Astrocyte of the spinal cord (primary cell): Measurements from ENCODE around the gene FBXL14.

ENCODE experiments used
- DNase-seq: peaks from one replicate; pipeline ENCODE4 v3.0.0; 2011; ENCODE audit warnings: low read depth, low spot score
- H3K4me3 ChIP-seq: 2 replicates; pipeline ENCODE4 v1.5.1; 2011; ENCODE audit warnings: low read depth, mild to moderate bottlenecking, low read length, moderate library complexity
- CTCF ChIP-seq: IDR thresholded peaks from 2 replicates; pipeline ENCODE4 v1.5.1; 2012; ENCODE audit warnings: low read depth, mild to moderate bottlenecking, low read length, inconsistent platforms
- in situ Hi-C: cut with HindIII; loops from 2 replicates; pipeline ENCODE4 v1.10.0; 2017; ENCODE audit warnings: low sequenced_read_pairs

FBXL14 gene

GRCh38 chr12:1620092-1620491, 25.7 kb upstream of the FBXL14 start:
- in situ Hi-C loops, result no loop called here
- TF ChIP-seq CTCF, result no peak
- no peak overlapping the region for H3K4me3 ChIP-seq
- no peak for DNase-seq

GRCh38 chr12:1619587-1619986, 25.2 kb upstream of the FBXL14 start:
- in situ Hi-C loops, result no loop called here
- DNase-seq, result no peak
- no peak overlapping the region for H3K4me3 ChIP-seq
- TF ChIP-seq CTCF, result no peak

- TF ChIP-seq CTCF, result no peak
- in situ Hi-C loops, result no loop called here
- DNase-seq, result no peak
- no peak overlapping the region for H3K4me3 ChIP-seq
These were observed 24.8 kb upstream of the FBXL14 start for GRCh38 chr12:1619159-1619558.

- in situ Hi-C loops, result no loop called here
- DNase-seq, result peak; percentile 32
- no peak for TF ChIP-seq CTCF
- H3K4me3 ChIP-seq, result no peak overlapping the region
These were observed 24.1 kb upstream of the FBXL14 start for GRCh38 chr12:1618489-1618888.

GRCh38 chr12:1616233-1617066, 22.1 kb upstream of the FBXL14 start:
- TF ChIP-seq CTCF, result no peak
- in situ Hi-C loops, result no loop called here
- no peak for DNase-seq
- H3K4me3 ChIP-seq, result no peak overlapping the region

GRCh38 chr12:1614360-1614759, 20.0 kb upstream of the FBXL14 start:
- TF ChIP-seq CTCF, result no peak
- no peak for DNase-seq
- in situ Hi-C loops, result no loop called here
- no peak overlapping the region for H3K4me3 ChIP-seq
